ENCODE data around the gene KCNA2.
A peak's percentile ranks its signal among the peaks of the same experiment; 100 is the strongest.

KCNA2 gene

DNA sequence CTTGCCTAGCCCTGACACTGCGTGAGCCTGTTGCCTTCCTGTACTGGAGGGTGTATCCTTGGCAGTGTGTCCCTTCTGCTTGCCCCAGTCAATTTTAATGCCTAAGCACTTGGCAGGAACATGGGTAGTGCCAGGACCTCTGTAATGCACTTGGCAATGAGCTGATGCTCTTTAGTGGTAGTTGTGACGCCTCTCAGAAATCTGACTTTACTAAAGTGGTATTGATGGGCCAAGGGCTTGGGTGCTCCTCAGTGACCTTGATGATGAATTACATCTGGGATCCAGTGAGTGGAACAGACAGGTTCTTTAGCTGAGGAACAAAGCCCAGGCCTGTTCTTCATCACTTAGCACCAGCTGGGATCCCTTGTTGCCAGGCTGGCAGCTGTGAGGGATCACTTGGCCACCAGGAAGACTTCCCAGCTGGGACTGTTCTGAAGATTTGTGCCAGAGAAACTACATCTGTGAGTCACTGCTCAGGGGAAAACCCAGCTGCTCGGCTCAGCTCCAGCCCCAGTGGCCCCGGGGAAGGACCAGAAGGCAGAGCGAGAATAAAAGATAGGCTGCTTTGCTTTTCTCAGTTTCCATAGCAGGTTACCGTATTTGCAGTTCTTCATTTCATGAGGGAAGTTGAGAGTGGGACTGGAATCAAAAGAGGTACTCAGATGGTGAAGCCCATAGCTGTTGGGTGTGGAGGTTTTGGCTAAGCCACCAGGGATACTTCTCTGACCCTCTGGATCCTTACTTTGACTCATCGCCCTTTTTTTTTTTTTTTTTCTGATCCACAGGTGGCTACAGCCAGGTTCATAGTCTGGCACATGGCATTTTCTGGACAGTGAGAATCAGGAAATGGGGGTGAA is 28.5 kb upstream of the KCNA2 start:
- no peaks in the 10 kb centered on the region for H3K4me1 ChIP-seq (ENCODE audit: insufficient read depth, low read length)

DNA sequence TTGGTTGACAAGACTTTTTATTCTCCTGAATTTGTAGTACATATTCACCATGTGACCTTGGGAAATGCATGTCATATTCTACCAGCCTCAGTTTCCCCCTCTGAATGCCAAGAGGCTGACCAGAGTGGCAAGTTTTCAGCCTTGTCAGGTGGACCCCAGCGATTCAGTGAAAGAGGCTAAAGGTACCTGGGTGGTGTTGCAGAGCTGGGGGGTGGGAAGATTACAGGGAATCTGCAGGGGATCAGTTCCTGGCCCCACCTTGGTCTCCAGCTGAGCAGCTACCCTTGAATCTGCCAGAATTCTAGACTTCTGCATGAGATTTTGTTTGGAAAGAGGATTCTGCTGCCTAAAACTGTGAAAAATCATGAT is 27.9 kb upstream of the KCNA2 start:
- Histone ChIP-seq H3K9me3 (ENCODE audit: control insufficient read depth, insufficient read depth, low read length) (no peaks in the 10 kb centered on the region), H3K36me3 (ENCODE audit: insufficient read depth, low read length) (no peaks in the 10 kb centered on the region), H3K4me1 (ENCODE audit: insufficient read depth, low read length) (no peaks in the 10 kb centered on the region), H3K9ac (ENCODE audit: low read depth, low read length) (no peak overlapping the region)

More for the DNA sequence above, 28.5 kb upstream of the KCNA2 start:
- H3K9ac ChIP-seq (ENCODE audit: low read depth, low read length), result no peak overlapping the region
- no peaks in the 10 kb centered on the region for H3K36me3 ChIP-seq (ENCODE audit: insufficient read depth, low read length)
- no peaks in the 10 kb centered on the region for H3K9me3 ChIP-seq (ENCODE audit: control insufficient read depth, insufficient read depth, low read length)

DNA sequence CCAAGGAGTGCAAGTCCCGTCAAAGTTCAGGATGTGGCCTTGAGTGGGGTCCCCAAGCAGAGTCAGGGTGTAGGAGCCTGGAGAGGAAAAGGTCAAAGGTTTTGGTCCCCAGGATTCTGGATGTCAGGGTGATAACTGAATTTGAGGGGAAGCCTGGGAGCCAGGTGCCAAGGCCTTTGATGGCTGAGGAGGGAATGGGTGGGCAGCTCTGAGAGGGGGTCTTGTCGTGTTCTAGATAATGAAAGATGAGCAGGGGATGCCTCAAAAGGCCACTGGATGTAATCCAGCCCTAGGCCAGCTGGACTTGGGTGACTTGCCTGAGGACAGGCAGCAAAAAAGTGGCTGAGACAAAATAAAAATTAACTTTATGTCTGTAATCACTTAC is 27.5 kb upstream of the KCNA2 start:
- Histone ChIP-seq H3K9ac (ENCODE audit: low read depth, low read length) (no peak overlapping the region), H3K9me3 (ENCODE audit: control insufficient read depth, insufficient read depth, low read length) (no peaks in the 10 kb centered on the region), H3K36me3 (ENCODE audit: insufficient read depth, low read length) (no peaks in the 10 kb centered on the region), H3K4me1 (ENCODE audit: insufficient read depth, low read length) (no peaks in the 10 kb centered on the region)

DNA sequence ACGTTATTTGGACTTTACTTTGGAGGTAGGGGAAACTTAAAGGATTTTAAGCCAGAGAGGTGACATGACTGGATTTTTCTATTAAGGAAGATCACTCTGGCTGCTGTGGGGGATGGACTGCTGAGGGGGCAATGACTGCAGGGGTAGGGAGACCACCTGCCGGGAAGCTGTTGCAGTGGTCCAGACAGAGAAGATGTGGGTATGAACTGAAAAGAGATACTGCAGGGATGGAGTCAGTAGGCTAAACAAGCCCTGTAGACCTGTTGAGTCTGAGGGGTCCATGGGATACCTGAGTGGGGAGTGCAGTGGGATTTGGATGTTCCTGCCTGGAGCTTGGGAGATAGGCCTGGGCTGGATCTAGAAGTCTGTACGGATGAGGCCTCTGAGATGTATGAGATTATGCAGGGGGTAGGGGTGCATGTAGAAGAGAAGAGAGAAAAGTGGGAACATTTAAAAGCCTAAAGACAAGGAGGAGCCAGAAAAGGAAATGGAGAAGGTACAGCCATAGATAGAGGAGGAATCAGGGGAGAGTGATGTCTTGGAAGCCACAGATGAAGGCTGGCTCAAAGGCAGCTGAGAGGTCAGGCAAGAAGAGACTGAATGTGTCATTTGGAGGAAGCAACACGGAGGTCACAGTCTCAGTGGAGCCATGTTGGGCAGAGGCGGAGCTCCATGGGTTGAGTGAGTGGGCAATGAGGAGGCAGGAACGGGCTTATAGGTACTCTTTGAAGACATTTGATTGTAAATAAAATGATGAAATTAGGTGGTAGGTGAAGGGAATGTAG is 25.9 kb upstream of the KCNA2 start:
- H3K9me3 ChIP-seq (ENCODE audit: control insufficient read depth, insufficient read depth, low read length), result no peaks in the 10 kb centered on the region
- no peaks in the 10 kb centered on the region for H3K4me1 ChIP-seq (ENCODE audit: insufficient read depth, low read length)
- no peak overlapping the region for H3K9ac ChIP-seq (ENCODE audit: low read depth, low read length)
- H3K36me3 ChIP-seq (ENCODE audit: insufficient read depth, low read length), result no peaks in the 10 kb centered on the region

DNA sequence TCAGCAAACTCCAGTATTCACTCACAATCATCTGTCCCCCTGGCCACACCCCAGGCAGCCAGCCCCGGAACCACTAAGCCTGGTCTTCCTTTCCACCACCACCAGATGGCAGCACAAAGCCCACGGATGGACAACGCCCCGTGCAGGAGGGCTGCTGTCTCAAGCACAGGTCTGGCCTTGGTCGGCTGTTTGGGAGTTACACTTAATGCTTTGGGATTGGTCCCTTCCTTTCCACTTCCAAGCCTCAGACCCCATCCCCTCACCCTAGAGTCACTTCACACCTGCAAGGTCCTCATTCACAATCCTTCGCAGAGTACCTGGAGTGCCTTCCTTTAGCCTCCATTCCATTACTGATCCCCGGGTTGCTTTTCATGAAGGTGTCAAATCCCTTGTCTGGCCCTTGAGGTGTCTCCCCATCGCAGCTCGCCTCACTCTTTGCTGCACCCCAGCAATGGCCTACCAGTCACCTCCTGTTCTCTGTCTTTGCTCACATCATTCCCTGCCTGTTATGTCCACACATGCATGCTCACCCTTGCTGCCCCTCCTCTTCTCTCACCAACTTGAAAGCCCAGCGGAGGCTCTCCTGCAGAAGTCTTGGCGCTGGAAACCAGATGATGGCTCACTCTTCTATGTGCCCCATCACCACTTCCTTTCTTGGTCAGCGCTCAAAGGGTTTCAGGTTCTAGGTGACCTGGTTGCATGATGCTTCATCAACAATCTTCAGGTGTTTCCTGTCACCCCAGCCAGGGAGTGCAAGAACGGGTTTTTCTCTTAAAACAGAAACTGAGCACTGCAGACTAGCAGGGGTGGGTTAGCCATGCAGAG is 24.9 kb upstream of the KCNA2 start:
- Histone ChIP-seq H3K36me3 (ENCODE audit: insufficient read depth, low read length) (no peaks in the 10 kb centered on the region), H3K9me3 (ENCODE audit: control insufficient read depth, insufficient read depth, low read length) (no peaks in the 10 kb centered on the region), H3K9ac (ENCODE audit: low read depth, low read length) (no peak overlapping the region), H3K4me1 (ENCODE audit: insufficient read depth, low read length) (no peaks in the 10 kb centered on the region)

DNA sequence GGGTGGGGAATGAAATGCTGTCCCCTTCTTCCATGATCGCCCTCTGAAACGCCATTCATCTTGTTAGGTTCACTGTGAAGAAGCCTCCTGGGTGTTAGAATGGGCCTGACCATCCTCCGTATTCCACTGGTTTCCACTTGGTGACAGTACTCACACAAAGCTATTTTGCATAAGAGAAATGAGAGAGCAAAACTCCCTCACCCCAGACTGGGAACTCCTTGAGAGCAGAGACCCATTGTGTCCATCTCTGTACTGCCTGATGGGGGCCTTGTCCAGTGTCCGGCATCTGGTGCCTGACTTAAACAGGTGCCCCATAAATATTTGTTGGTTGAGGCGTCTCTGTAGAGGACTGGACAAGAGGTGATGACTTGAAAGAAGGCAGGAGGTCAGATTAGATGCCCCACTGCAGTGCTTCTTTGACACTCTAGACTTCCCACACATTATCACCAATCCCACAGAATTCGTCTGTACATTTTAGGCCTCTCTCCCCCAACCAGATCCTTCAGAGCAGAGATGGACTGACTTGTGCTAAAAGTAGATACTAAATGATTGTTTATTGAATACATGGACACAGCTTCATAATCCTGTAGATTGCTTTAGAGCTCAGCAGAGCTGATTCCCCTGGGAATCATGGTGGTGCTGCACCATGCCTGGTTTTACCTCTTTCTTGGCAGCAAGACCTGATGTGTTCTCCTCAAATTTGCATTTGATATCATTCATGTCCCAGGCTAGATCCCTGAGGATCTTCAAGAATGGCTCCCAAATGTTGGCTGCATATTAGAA is 22.4 kb upstream of the KCNA2 start:
- Histone ChIP-seq H3K9me3 (ENCODE audit: control insufficient read depth, insufficient read depth, low read length) (no peaks in the 10 kb centered on the region), H3K36me3 (ENCODE audit: insufficient read depth, low read length) (no peaks in the 10 kb centered on the region), H3K4me1 (ENCODE audit: insufficient read depth, low read length) (no peaks in the 10 kb centered on the region), H3K9ac (ENCODE audit: low read depth, low read length) (no peak overlapping the region)

DNA sequence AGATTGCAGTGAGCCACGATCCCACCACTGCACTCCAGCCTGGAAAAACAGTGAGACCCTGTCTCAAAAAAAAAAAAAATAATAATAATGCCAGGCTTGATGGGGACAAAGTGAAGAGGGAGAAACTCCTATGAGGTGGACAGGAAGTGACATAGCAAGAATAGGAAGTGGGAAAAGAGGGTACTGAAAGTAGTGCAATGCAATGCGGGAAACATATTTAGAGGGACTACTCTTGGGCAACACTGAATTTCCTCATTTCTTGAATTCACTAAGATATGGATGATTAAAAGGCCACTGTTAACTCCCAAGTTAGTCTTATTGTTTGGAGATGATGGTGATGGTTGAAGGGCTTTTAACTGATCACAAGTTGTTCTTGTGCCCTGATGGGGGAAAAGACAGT is 21.6 kb upstream of the KCNA2 start:
- Histone ChIP-seq H3K4me1 (ENCODE audit: insufficient read depth, low read length) (no peaks in the 10 kb centered on the region), H3K36me3 (ENCODE audit: insufficient read depth, low read length) (no peaks in the 10 kb centered on the region), H3K9me3 (ENCODE audit: control insufficient read depth, insufficient read depth, low read length) (no peaks in the 10 kb centered on the region), H3K9ac (ENCODE audit: low read depth, low read length) (no peak overlapping the region)

DNA sequence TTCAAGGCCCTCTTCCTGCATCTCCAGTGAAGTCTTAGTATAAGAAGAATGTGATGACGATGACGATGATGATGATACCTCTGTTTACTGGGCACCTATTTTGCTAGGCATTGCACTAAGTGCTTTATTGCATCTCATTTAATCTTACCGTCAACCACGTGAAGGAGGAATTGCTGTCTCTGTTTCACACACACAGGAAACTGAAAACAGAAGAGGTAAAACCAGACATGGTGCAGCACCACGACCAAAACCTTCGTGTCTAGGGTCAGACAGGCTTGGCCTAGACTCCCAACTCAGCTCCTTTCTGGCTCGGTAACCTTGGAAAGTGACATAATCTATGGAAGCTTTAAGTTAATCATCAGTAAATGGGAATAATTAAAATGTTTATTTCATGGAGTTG is 20.7 kb upstream of the KCNA2 start:
- Histone ChIP-seq H3K9me3 (ENCODE audit: control insufficient read depth, insufficient read depth, low read length) (no peaks in the 10 kb centered on the region), H3K9ac (ENCODE audit: low read depth, low read length) (no peak overlapping the region), H3K4me1 (ENCODE audit: insufficient read depth, low read length) (no peaks in the 10 kb centered on the region), H3K36me3 (ENCODE audit: insufficient read depth, low read length) (no peaks in the 10 kb centered on the region)

DNA sequence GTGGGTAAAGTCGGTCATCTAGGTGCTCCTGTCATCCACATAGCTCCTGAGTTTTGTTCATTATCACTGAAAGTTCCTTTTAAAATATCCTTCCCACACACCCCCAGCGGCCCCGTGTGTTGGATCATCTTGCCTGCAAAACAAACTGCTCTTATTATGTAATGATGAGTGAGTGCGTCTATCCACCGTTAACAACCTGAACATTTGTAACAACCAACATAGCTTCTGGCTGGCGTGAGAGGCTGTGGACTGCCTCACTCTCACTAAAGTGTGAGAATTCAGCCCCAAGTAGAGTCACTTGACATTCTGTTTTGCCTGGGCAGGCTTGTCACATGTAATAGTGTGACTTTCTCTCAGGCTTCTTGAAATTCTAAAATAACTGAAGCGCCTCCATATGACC is 14.5 kb upstream of the KCNA2 start:
- Histone ChIP-seq H3K9ac (ENCODE audit: low read depth, low read length) (no peak overlapping the region), H3K36me3 (ENCODE audit: insufficient read depth, low read length) (no peaks in the 10 kb centered on the region), H3K9me3 (ENCODE audit: control insufficient read depth, insufficient read depth, low read length) (no peaks in the 10 kb centered on the region), H3K4me1 (ENCODE audit: insufficient read depth, low read length) (peaks cover 5% of the 10 kb centered on the region; the same call in 1 of the 2 replicates)

DNA sequence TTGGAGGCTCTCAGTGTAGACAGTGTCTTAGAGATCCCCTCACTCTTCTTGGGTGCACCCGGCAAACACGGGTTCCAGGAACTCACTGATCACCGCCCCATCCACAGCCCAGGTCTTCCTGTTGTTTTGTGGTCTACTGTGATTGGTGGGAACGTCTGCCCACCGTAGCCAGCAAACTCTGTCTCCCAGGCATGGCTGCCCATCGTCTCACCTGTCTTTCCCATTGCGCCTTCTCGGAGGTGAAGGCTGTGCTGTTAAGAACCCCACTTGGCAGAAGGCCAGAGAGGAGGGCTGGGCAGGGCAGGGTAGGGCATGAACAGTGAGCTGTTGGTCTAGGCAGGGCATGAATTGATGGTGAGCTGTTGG is 14.1 kb upstream of the KCNA2 start:
- Histone ChIP-seq H3K36me3 (ENCODE audit: insufficient read depth, low read length) (no peaks in the 10 kb centered on the region), H3K9me3 (ENCODE audit: control insufficient read depth, insufficient read depth, low read length) (no peaks in the 10 kb centered on the region), H3K9ac (ENCODE audit: low read depth, low read length) (peak overlapping the region; percentile 52; the same call in 1 of the 2 replicates), H3K4me1 (ENCODE audit: insufficient read depth, low read length) (peaks cover 5% of the 10 kb centered on the region; the same call in 1 of the 2 replicates)

DNA sequence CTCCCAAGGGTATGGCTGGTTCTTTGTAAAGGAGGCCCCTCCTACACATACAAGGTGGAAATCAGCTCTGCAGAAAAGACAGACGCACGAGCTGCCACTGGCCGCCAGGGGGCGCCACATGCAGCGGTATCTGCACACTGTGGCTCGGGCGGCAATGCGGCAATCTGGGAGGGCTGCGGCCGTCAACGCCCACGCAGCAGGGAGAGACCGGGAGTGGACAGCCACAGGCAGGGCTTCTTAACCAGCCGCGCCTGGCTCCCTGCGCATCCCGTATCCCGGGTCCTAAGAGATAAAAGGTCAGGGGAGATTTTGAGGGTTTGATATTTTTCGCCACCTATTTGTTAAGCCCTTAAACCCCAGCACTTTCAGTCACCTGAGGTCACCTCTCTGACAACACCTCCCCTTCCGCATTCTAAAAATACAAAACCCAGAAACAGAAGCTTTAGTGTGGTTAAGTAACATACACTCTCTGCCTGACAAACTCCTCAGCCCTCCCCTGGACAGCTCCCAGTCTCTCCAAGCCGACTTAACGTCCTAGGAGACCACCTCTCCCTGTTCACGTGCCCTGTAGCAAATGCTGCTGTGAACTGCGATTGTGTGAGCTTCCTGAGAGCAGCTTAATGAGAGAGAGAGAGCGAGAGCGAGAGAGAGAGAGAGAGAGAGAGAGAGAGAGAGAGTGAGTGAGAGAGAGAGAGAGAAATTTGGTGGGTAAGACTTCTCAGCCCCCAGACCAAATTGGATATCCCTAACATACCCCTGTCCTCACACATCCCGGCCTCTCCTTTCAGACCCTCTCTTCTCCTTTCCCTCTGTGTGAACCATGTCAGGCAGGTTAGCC is 13.5 kb upstream of the KCNA2 start:
- Histone ChIP-seq H3K9ac (ENCODE audit: low read depth, low read length) (peak overlapping the region; percentile 52; the same call in 1 of the 2 replicates), H3K4me1 (ENCODE audit: insufficient read depth, low read length) (peaks cover 5% of the 10 kb centered on the region; the same call in 1 of the 2 replicates), H3K9me3 (ENCODE audit: control insufficient read depth, insufficient read depth, low read length) (no peaks in the 10 kb centered on the region), H3K36me3 (ENCODE audit: insufficient read depth, low read length) (no peaks in the 10 kb centered on the region)

DNA sequence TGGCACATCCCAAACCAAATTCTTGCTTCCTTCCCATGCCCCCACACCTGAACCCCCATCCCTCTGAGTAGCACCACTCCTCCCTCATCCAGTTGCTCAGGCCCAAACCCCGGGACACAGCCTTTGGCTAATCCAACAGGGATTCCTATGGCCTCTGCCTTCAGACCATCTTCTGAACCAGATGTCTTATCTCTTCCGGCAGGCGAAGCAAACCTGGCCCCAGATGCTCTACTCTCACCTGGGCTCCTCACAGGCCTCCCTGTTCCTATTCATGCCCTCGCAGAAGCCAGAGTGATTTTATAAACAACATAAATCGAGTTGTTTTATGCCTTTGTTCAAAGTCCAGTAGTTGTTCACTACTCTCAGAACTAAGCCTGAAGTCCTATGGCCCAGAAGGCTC is 12.5 kb upstream of the KCNA2 start:
- Histone ChIP-seq H3K9ac (ENCODE audit: low read depth, low read length) (no peak overlapping the region), H3K9me3 (ENCODE audit: control insufficient read depth, insufficient read depth, low read length) (no peaks in the 10 kb centered on the region), H3K36me3 (ENCODE audit: insufficient read depth, low read length) (no peaks in the 10 kb centered on the region), H3K4me1 (ENCODE audit: insufficient read depth, low read length) (peaks cover 5% of the 10 kb centered on the region; the same call in 1 of the 2 replicates)

DNA sequence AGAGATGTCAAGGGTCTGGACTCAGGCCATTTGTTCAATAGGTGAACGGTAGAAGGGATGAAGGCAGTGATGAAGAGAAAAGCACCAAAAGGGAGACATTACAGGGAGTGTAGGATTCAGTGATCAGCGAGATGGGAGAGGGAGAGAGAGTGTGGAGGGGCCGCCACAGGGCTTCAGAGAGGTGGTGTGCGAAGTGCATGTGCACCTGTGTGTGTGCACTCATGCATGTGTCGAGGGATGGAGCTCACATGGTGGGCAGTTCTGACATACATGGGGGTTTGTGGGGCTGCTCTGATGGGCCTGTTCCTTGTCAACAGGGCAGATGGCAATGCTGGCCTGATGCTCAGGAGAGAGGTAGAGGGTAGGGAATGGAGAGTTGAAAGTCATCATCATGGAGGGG is 11.4 kb upstream of the KCNA2 start:
- Histone ChIP-seq H3K4me1 (ENCODE audit: insufficient read depth, low read length) (peaks cover 5% of the 10 kb centered on the region; the same call in 1 of the 2 replicates), H3K9ac (ENCODE audit: low read depth, low read length) (no peak overlapping the region), H3K36me3 (ENCODE audit: insufficient read depth, low read length) (no peaks in the 10 kb centered on the region), H3K9me3 (ENCODE audit: control insufficient read depth, insufficient read depth, low read length) (no peaks in the 10 kb centered on the region)
